Hippocampal formation (tissue), 2 donors: Measurements from ENCODE around the gene MEOX1.
"Not testable (repeated sequence)": the region's sequence is repeated elsewhere in the genome, so short reads cannot be mapped to it uniquely, and the experiment has no call there.

Experiments
- DNase-seq, 2 donors: peaks; one replicate each; lab custom pipeline; 2025; lab: John Stamatoyannopoulos, UW

MEOX1 gene

GRCh38 chr17:43616852-43617251, 44.9 kb downstream of the MEOX1 start:
- DNase-seq: no peak

DNA sequence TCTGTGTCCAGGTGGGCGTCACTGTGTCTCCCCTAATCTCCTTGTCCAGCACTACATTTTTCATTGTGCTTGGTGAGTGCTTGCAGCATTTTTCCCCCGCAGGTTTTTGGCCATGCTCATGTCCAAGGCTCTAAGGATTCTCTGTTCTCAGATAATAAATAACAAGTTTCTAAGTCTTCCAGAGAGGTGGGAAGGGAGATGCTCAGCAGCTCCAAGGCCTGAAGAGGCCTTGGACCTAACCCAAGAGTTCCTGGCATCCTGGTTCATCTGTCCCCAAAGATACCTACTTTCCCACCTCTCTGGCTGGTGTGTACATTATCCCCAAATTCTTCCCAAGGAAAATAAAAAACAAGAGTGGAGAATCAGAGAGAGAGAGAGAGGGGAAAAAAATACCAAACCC, 45.3 kb downstream of the MEOX1 start:
- no peak for DNase-seq

- no peak for DNase-seq
These were observed 45.7 kb downstream of the MEOX1 start for GRCh38 chr17:43616029-43616351.

GRCh38 chr17:43615330-43616028, 46.2 kb downstream of the MEOX1 start:
- DNase-seq: no peak

GRCh38 chr17:43614561-43614960, 47.2 kb downstream of the MEOX1 start:
- no peak for DNase-seq

GRCh38 chr17:43613917-43614316, 47.8 kb downstream of the MEOX1 start:
- no peak for DNase-seq

DNA sequence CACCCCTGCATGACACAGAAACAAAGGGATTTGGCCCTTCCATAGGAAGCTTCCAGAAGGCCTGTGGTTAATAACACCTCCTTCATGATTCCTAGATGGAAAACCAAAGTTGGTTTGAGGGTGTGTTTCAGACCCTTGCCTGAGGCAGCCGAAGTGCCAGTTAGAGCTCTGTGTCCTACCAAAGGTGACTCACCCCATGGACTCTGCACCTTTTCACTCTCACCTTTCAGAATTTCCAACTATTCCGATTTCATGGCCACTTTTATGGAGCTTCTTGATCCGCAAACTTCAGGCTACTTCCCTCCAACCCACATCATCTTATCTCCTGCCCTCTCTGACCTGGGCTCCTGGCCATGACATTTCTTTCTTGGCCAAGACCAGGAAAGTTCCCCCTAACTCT, 49.2 kb downstream of the MEOX1 start:
- no peak for DNase-seq

- no peak for DNase-seq
These were observed 50.3 kb downstream of the MEOX1 start for GRCh38 chr17:43611230-43611969.

- DNase-seq: no peak
These were observed 51.9 kb downstream of the MEOX1 start for GRCh38 chr17:43609613-43610385.

GRCh38 chr17:43608313-43608712, 53.4 kb downstream of the MEOX1 start:
- DNase-seq: no peak

DNA sequence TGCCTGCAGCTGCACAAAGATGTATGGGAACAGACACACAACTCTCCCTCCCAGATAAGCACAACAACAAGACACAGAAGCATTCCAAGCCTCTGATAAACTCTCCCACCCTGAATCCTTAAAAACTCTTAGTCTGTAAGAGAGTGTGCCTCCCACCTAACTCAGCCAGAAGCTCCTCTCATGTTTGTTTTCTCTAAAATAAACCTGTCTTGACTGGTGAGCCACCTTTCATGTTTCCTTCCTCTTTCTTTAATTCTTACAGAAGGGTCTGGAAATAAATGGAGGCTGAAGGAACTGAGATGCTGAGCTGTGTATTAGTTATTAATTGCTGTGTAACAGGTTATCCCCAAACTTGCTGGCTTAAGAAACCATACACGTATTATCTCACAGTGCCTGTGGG, 57.2 kb downstream of the MEOX1 start:
- DNase-seq: no peak

DNA sequence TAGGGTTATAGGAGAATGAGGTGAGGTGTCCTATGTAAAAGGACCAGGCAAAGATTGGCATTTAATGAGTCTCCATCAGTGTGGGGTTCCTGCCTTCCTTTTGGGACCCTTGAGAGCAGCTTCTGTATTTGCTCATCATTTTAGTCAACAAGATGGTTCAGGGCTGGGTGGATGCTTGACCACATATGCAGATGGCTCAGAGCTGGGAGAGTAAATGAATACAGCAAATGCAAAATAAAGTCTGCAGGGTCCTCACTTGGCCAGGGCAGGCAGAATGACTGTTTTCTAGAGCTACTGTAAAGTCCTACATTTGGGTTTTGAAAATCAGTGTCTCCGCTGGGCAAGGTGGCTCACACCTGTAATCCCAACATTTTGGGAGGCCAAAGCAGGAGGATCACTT, 58.4 kb downstream of the MEOX1 start:
- no peak for DNase-seq

DNA sequence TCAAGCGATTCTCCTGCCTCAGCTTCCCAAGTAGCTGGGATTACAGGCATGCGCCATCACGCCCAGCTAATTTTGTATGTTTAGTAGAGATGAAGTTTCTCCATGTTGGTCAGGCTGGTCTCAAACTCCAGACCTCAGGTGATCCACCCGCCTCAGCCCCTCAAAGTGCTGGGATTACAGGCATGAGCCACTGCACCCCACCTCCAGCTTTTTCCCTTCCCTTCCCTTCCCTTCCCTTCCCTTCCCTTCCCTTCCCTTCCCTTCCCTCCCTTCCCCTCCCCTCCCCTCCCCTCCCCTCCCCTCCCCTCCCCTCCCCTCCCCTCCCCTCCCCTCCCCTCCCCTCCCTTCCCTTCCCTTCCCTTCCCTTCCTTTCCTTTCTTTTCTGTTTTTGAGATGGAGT, 59.2 kb downstream of the MEOX1 start:
- DNase-seq: not testable (repeated sequence)

- DNase-seq: peak in 1 of 2 donors; percentile 2
These were observed 60.3 kb downstream of the MEOX1 start for GRCh38 chr17:43601280-43602039.

- no peak for DNase-seq
These were observed 61.9 kb downstream of the MEOX1 start for GRCh38 chr17:43599835-43600234.

DNA sequence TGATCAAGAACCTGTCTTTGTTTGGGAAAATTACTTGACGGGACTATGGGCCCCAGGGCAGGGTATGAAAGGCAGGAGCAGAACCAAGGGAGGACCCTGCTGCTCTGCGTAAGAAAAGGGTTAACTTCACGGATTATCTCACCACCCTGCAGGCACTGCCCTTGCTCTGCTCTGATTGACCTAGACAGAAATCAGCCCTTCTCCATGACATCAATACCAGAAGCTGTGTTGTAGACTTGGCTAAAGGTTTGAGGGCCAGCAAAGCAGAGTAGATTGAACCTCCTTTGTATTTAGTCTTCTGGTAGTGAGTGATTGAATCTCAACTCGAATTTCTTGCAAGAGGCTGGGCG, 62.7 kb downstream of the MEOX1 start:
- DNase-seq: no peak

- no peak for DNase-seq
These were observed 63.2 kb downstream of the MEOX1 start for GRCh38 chr17:43598357-43599045.

DNA sequence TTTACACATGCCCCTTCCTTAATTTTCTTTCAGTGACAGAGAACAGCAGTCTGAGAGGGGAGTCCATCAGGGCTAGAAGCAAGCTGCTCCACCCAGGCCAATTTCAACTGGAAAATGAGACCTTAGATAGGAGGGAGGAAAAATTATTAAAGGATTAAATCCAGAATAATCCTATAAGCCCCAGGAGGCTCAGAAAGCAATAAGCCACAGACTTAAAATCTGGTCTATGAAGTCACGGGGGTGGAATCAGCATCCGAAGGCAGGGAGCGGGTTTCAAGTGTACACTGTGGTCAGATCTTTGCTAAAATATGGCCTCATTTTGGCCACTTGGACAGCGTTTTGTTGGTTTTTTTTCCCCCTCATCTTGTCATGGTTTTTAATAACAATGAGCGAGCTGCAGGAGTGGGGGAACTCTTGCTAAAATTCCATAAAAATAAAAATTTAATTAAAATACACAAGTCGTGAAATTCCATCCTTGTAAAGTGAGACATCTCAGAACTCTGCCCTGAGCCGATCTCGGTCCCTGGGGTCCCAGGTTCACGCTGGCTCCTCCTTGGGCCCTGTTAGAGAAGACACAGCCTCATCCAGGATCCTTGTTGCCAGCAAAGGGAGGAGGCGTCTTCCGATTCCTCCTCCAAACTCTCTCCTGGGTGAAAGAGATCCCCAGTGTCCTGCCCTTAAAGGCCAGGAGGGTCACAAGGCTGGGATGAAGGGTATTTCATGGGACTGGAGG, 63.9 kb downstream of the MEOX1 start:
- DNase-seq: no peak

GRCh38 chr17:43595466-43595865, 66.3 kb downstream of the MEOX1 start:
- no peak for DNase-seq

- DNase-seq: no peak
These were observed 69.8 kb downstream of the MEOX1 start for GRCh38 chr17:43591779-43592562.
